MCF 10A (cell line): ENCODE measurements around the gene RHOXF2. TPM values are rescaled to one million over a fixed set of nuclear protein-coding genes. Genes with fewer than 3 reads are reported as not detected.
"Not testable (repeated sequence)": the region's sequence is repeated elsewhere in the genome, so short reads cannot be mapped to it uniquely, and the experiment has no call there.

ENCODE experiments used
- BruUV-seq: library from RNA; stranded (reverse); fragments of 400-500 nt; replicated peaks from 2 replicates; lab custom pipeline; 2021; lab: Mats Ljungman, UMichigan
- CTCF ChIA-PET: fragments of 300-600 bp; sonication (Branson Sonifier 250); formaldehyde crosslinking; extraction: SDS; loops from one replicate; lab custom pipeline; 2021; ENCODE audit warnings: antibody characterized with exemption, inconsistent platforms; lab: Yijun Ruan, JAX
- POLR2A ChIA-PET: fragments of 300-600, 350-650 bp; sonication (Branson Sonifier 250); formaldehyde crosslinking; extraction: SDS; loops from one replicate; lab custom pipeline; 2020; ENCODE audit warnings: antibody characterized with exemption, inconsistent platforms; lab: Yijun Ruan, JAX
- DNase-seq: peaks from one replicate; pipeline ENCODE4 v3.0.0-alpha.2; 2018; ENCODE audit not compliant: unreplicated experiment
- H3K27ac Mint-ChIP-seq: one replicate; pipeline ENCODE4 v1.8.0; 2022; ENCODE audit warnings: mild to moderate bottlenecking, low read depth, mixed read lengths; ENCODE audit not compliant: unreplicated experiment
- H3K27me3 Mint-ChIP-seq: one replicate; pipeline ENCODE4 v1.8.0; 2022; ENCODE audit warnings: mixed read lengths; ENCODE audit not compliant: insufficient read depth, unreplicated experiment
- H3K36me3 Mint-ChIP-seq: one replicate; pipeline ENCODE4 v1.8.0; 2022; ENCODE audit warnings: mild to moderate bottlenecking, moderate library complexity, mixed read lengths; ENCODE audit not compliant: insufficient read depth, unreplicated experiment
- H3K4me1 Mint-ChIP-seq: one replicate; pipeline ENCODE4 v1.8.0; 2022; ENCODE audit warnings: mixed read lengths; ENCODE audit not compliant: insufficient read depth, unreplicated experiment
- H3K4me3 Mint-ChIP-seq: one replicate; pipeline ENCODE4 v1.8.0; 2022; ENCODE audit warnings: mild to moderate bottlenecking, moderate library complexity, mixed read lengths; ENCODE audit not compliant: unreplicated experiment
- H3K9me3 Mint-ChIP-seq: one replicate; pipeline ENCODE4 v1.8.0; 2022; ENCODE audit warnings: mixed read lengths; ENCODE audit not compliant: unreplicated experiment
- CTCF ChIP-seq: fragments of 200-600 bp; IDR thresholded peaks from one replicate; pipeline ENCODE4 v1.8.0; 2022; ENCODE audit warnings: antibody characterized with exemption, mild to moderate bottlenecking; ENCODE audit not compliant: unreplicated experiment
- intact Hi-C: fragments of 100-400 bp; cut with micrococcal nuclease; formaldehyde crosslinking; loops from 2 replicates; pipeline ENCODE4 v1.14.1; 2022
- total RNA-seq: library from RNA; stranded (reverse); gene quantifications from 2 replicates; pipeline ENCODE4 v1.2.3, GENCODE V29; 2022

RHOXF2 gene
- total RNA-seq, 1 experiment from 2014 or later = not detected

- Mint-ChIP-seq H3K4me3 (no peak overlapping the region), H3K27me3 (peaks cover 47% of the 10 kb centered on the region), H3K9me3 (no peaks in the 10 kb centered on the region), H3K27ac (no peak overlapping the region), H3K36me3 (no peaks in the 10 kb centered on the region), H3K4me1 (peaks cover 14% of the 10 kb centered on the region)
- POLR2A ChIA-PET = no interaction called here
- intact Hi-C loops = no loop called here
- DNase-seq = no peak
- TF ChIP-seq CTCF = no peak
- CTCF ChIA-PET = no interaction called here
- BruUV-seq = no TSS peak
These were observed 13.0 kb upstream of the RHOXF2 start for GRCh38 chrX:120145295-120145925.

GRCh38 chrX:120146323-120146722 is 12.1 kb upstream of the RHOXF2 start:
- H3K9me3 Mint-ChIP-seq, intact Hi-C loops, POLR2A ChIA-PET, BruUV-seq, DNase-seq, H3K4me3 Mint-ChIP-seq, H3K36me3 Mint-ChIP-seq, H3K27ac Mint-ChIP-seq: not testable (repeated sequence)
- Mint-ChIP-seq H3K27me3 (peaks cover 47% of the 10 kb centered on the region), H3K4me1 (peaks cover 14% of the 10 kb centered on the region)
- CTCF ChIA-PET = interaction anchor here (1.2 kb wide), 1 partner anchor 9 kb away, joined by 5 read pairs; no protein-coding TSS in a partner anchor

- no peak overlapping the region for H3K4me3 Mint-ChIP-seq
These were observed 10.9 kb upstream of the RHOXF2 start for GRCh38 chrX:120147537-120147936.

GRCh38 chrX:120150109-120150744 is 8.2 kb upstream of the RHOXF2 start:
- H3K4me1 Mint-ChIP-seq, CTCF ChIA-PET, H3K27ac Mint-ChIP-seq, BruUV-seq, intact Hi-C loops, POLR2A ChIA-PET, DNase-seq, H3K9me3 Mint-ChIP-seq, H3K4me3 Mint-ChIP-seq, H3K36me3 Mint-ChIP-seq: not testable (repeated sequence)
- H3K27me3 Mint-ChIP-seq = peaks cover 23% of the 10 kb centered on the region

More at GRCh38 chrX:120147537-120147936, 10.9 kb upstream of the RHOXF2 start:
- Mint-ChIP-seq H3K9me3 (no peaks in the 10 kb centered on the region), H3K27ac (no peak overlapping the region), H3K36me3 (no peaks in the 10 kb centered on the region), H3K4me1 (peaks cover 14% of the 10 kb centered on the region), H3K27me3 (peaks cover 47% of the 10 kb centered on the region)
- POLR2A ChIA-PET = no interaction called here
- CTCF ChIA-PET = interaction anchor here (1.1 to 2.1 kb wide), 3 partner anchors 10 to 292 kb away, joined by 3 to 12 read pairs (median 5); no protein-coding TSS in a partner anchor
- no peak for TF ChIP-seq CTCF
- intact Hi-C loops = no loop called here
- no peak for DNase-seq
- BruUV-seq = no TSS peak

GRCh38 chrX:120159086-120159485 is 673 bp downstream of the RHOXF2 start:
- intact Hi-C loops, H3K27me3 Mint-ChIP-seq, BruUV-seq: not testable (repeated sequence)

GRCh38 chrX:120193254-120193653 is 34.8 kb downstream of the RHOXF2 start:
- H3K27me3 Mint-ChIP-seq, H3K4me1 Mint-ChIP-seq, CTCF ChIA-PET, intact Hi-C loops, H3K4me3 Mint-ChIP-seq, H3K36me3 Mint-ChIP-seq, POLR2A ChIA-PET, H3K27ac Mint-ChIP-seq, DNase-seq, H3K9me3 Mint-ChIP-seq, BruUV-seq: not testable (repeated sequence)

More at GRCh38 chrX:120159086-120159485, 673 bp downstream of the RHOXF2 start:
- H3K4me1 Mint-ChIP-seq, POLR2A ChIA-PET, H3K4me3 Mint-ChIP-seq, H3K36me3 Mint-ChIP-seq, H3K9me3 Mint-ChIP-seq, CTCF ChIA-PET, DNase-seq, H3K27ac Mint-ChIP-seq: not testable (repeated sequence)

GRCh38 chrX:120193720-120194119 is 35.3 kb downstream of the RHOXF2 start:
- H3K9me3 Mint-ChIP-seq, H3K4me3 Mint-ChIP-seq, BruUV-seq, H3K27ac Mint-ChIP-seq, DNase-seq, intact Hi-C loops, POLR2A ChIA-PET, CTCF ChIA-PET, H3K4me1 Mint-ChIP-seq, H3K27me3 Mint-ChIP-seq, H3K36me3 Mint-ChIP-seq: not testable (repeated sequence)
